SK-N-SH (cell line): ENCODE data around the gene PSME4. TPM values are rescaled to one million over a fixed set of nuclear protein-coding genes. Genes with fewer than 3 reads are reported as not detected.
"Not testable (repeated sequence)": the region's sequence is repeated elsewhere in the genome, so short reads cannot be mapped to it uniquely, and the experiment has no call there.

ENCODE experiments used
- CTCF ChIA-PET: fragments of 300-600, 350-600 bp; formaldehyde crosslinking; extraction: SDS; loops from one replicate; lab custom pipeline; 2021; lab: Yijun Ruan, JAX
- POLR2A ChIA-PET: fragments of 350-600 bp; sonication (Branson Sonifier 250); formaldehyde crosslinking; extraction: SDS; loops from one replicate; lab custom pipeline; 2020; ENCODE audit warnings: antibody characterized with exemption, inconsistent platforms; lab: Yijun Ruan, JAX
- DNase-seq: peaks from one replicate; pipeline ENCODE4 v3.0.0; 2012
- H2AFZ ChIP-seq: fragments of 200-600 bp; sonication (generic); 2 replicates; pipeline ENCODE4 v1.8.1; 2016; ENCODE audit warnings: antibody characterized with exemption, mild to moderate bottlenecking, low read depth
- H3F3A ChIP-seq: fragments of 200-600 bp; sonication (generic); replicated peaks from 2 replicates; pipeline ENCODE3; 2016; ENCODE audit warnings: antibody characterized with exemption, mild to moderate bottlenecking; ENCODE audit not compliant: insufficient read depth
- H3K27ac ChIP-seq, 2 experiments: fragments of 200-500 bp in 1 of 2; fragments of 200-600 bp in 1 of 2; sonication (Bioruptor generic) in 1 of 2; sonication (generic), shearing (Covaris generic) in 1 of 2; 2 replicates each; pipeline versions ENCODE4 v1.5.1 to v1.6.1; 2014 to 2016; ENCODE audit warnings: low read depth in 2 of 2, inconsistent platforms in 1 of 2, low read length in 1 of 2, mild to moderate bottlenecking in 1 of 2, mixed read lengths in 1 of 2
- H3K27me3 ChIP-seq: fragments of 200-600 bp; sonication (generic), shearing (Covaris generic); 2 replicates; pipeline ENCODE4 v1.6.1; 2016; ENCODE audit warnings: mixed run types; ENCODE audit not compliant: insufficient read depth
- H3K36me3 ChIP-seq, 2 experiments: fragments of 200-500 bp in 1 of 2; fragments of 200-600 bp in 1 of 2; sonication (Bioruptor generic) in 1 of 2; sonication (generic) in 1 of 2; replicated peaks in 1 of 2; 2 replicates each; pipeline versions ENCODE3 to v1.5.1; 2014 to 2016; ENCODE audit warnings: low read length in 1 of 2, mild to moderate bottlenecking in 1 of 2; ENCODE audit not compliant: insufficient read depth in 2 of 2, control insufficient read depth in 1 of 2
- H3K4me1 ChIP-seq, 2 experiments: fragments of 200-500 bp in 1 of 2; fragments of 200-600 bp in 1 of 2; sonication (Bioruptor generic) in 1 of 2; sonication (generic), shearing (Covaris generic) in 1 of 2; 2 replicates each; pipeline versions ENCODE4 v1.5.1 to v1.6.1; 2014 to 2016; ENCODE audit warnings: low read depth in 1 of 2, low read length in 1 of 2, mixed run types in 1 of 2; ENCODE audit not compliant: insufficient read depth in 2 of 2, control insufficient read depth in 1 of 2
- H3K4me2 ChIP-seq: fragments of 200-600 bp; sonication (generic), shearing (Covaris generic); 2 replicates; pipeline ENCODE4 v1.6.1; 2017; ENCODE audit warnings: mixed run types
- H3K4me3 ChIP-seq, 2 experiments: fragments of 200-500 bp in 1 of 2; fragments of 200-600 bp in 1 of 2; sonication (Bioruptor generic) in 1 of 2; sonication (generic), shearing (Covaris generic) in 1 of 2; 2 replicates each; pipeline versions ENCODE4 v1.5.1 to v1.8.1; 2014 to 2016; ENCODE audit warnings: low read depth in 2 of 2, inconsistent platforms in 1 of 2, low read length in 1 of 2, mild to moderate bottlenecking in 1 of 2, mixed read lengths in 1 of 2, moderate library complexity in 1 of 2
- H3K79me2 ChIP-seq: fragments of 200-600 bp; sonication (generic); 2 replicates; pipeline ENCODE4 v1.8.1; 2017; ENCODE audit warnings: mild to moderate bottlenecking; ENCODE audit not compliant: insufficient read depth
- H3K9ac ChIP-seq: fragments of 200-600 bp; sonication (generic); 2 replicates; pipeline ENCODE4 v1.6.1; 2017; ENCODE audit warnings: mixed run types
- H3K9me2 ChIP-seq: fragments of 200-600 bp; sonication (generic); 2 replicates; pipeline ENCODE4 v1.6.1; 2017; ENCODE audit warnings: mixed run types
- H3K9me3 ChIP-seq: fragments of 200-600 bp; sonication (generic); 2 replicates; pipeline ENCODE4 v1.6.1; 2017; ENCODE audit warnings: mixed run types, mild to moderate bottlenecking, moderate library complexity
- H4K20me1 ChIP-seq: fragments of 200-600 bp; sonication (generic); 2 replicates; pipeline ENCODE4 v1.6.1; 2017; ENCODE audit warnings: mild to moderate bottlenecking, mixed run types; ENCODE audit not compliant: insufficient read depth
- CHD2 ChIP-seq: fragments of 150-350 bp; IDR thresholded peaks from 2 replicates; pipeline ENCODE4 v1.6.1; 2018; ENCODE audit warnings: low read length; ENCODE audit not compliant: partially characterized antibody
- ELF1 ChIP-seq: IDR thresholded peaks from 2 replicates; pipeline ENCODE4 v1.4.0; 2012
- EP300 ChIP-seq, 2 experiments: IDR thresholded peaks; 2 replicates each; pipeline versions ENCODE4 v1.4.0 to v1.6.1; 2012; ENCODE audit warnings: borderline replicate concordance in 1 of 2, low read depth in 1 of 2, low read length in 1 of 2
- EZH2phosphoT487 ChIP-seq: fragments of 200-600 bp; sonication (generic); IDR thresholded peaks from 2 replicates; pipeline ENCODE4 v1.6.1; 2017; ENCODE audit warnings: low read depth, mixed run types, mild to moderate bottlenecking, antibody characterized with exemption, moderate library complexity, borderline replicate concordance
- FOXJ3 ChIP-seq: sonication (generic); formaldehyde crosslinking; IDR thresholded peaks from 2 replicates; pipeline ENCODE4 v1.5.1; 2020; ENCODE audit warnings: mild to moderate bottlenecking, missing genetic modification reagents
- GABPA ChIP-seq: IDR thresholded peaks from 2 replicates; pipeline ENCODE4 v1.4.0; 2012; ENCODE audit warnings: low read depth, mild to moderate bottlenecking
- GATA2 ChIP-seq: sonication (generic); formaldehyde crosslinking; IDR thresholded peaks from 2 replicates; pipeline ENCODE4 v1.5.0; 2020; ENCODE audit warnings: mild to moderate bottlenecking, missing genetic modification reagents
- NFIC ChIP-seq: IDR thresholded peaks from 2 replicates; pipeline ENCODE4 v1.4.0; 2012; ENCODE audit warnings: borderline replicate concordance
- NRF1 ChIP-seq: IDR thresholded peaks from 2 replicates; pipeline ENCODE4 v1.6.1; 2012; ENCODE audit warnings: low read depth, mild to moderate bottlenecking, low read length
- POLR2AphosphoS5 ChIP-seq: IDR thresholded peaks from 2 replicates; pipeline ENCODE4 v1.6.1; 2012; ENCODE audit warnings: low read depth, low read length
- RAD21 ChIP-seq: IDR thresholded peaks from 2 replicates; pipeline ENCODE4 v1.6.1; 2012; ENCODE audit warnings: mild to moderate bottlenecking, low read length
- RFX5 ChIP-seq: IDR thresholded peaks from 2 replicates; pipeline ENCODE4 v1.6.1; 2012; ENCODE audit warnings: mild to moderate bottlenecking, improper control_type of control experiment, low read length
- RXRA ChIP-seq: IDR thresholded peaks from 2 replicates; pipeline ENCODE4 v1.4.0; 2012; ENCODE audit warnings: low read depth, mild to moderate bottlenecking, borderline replicate concordance
- TCF12 ChIP-seq: IDR thresholded peaks from 2 replicates; pipeline ENCODE4 v1.4.0; 2012
- TEAD4 ChIP-seq: IDR thresholded peaks from 2 replicates; pipeline ENCODE4 v1.4.0; 2012; ENCODE audit warnings: mild to moderate bottlenecking, borderline replicate concordance; ENCODE audit not compliant: insufficient read depth
- YY1 ChIP-seq: IDR thresholded peaks from 2 replicates; pipeline ENCODE4 v1.4.0; 2012; ENCODE audit warnings: low read depth, mild to moderate bottlenecking
- WGBS: methylation state at CpG from one replicate; pipeline ENCODE4 v1.1.6; 2017; ENCODE audit warnings: low lambda C conversion rate; 5-methylcytosine and 5-hydroxymethylcytosine counted together
- polyA plus RNA-seq, 3 experiments: library from polyadenylated mRNA; depleted of rRNA; stranded (reverse); fragments of >200 nt; gene quantifications; 2 replicates each; pipeline ENCODE4 v1.2.3, GENCODE V29; 2012
- TF ChIP-seq, protein P1 (sequence below): fragments of 150-350 bp; IDR thresholded peaks from 2 replicates; pipeline ENCODE4 v1.6.1; 2016; ENCODE audit warnings: mild to moderate bottlenecking, low read depth, low read length
- TF ChIP-seq, protein P2 (sequence below): IDR thresholded peaks from 2 replicates; pipeline ENCODE4 v1.4.0; 2012; ENCODE audit warnings: low read depth, borderline replicate concordance

PSME4 gene
- polyA plus RNA-seq, 1 of the 3 experiments (the other 2 are of a cell fraction), result 12.8 TPM

DNA sequence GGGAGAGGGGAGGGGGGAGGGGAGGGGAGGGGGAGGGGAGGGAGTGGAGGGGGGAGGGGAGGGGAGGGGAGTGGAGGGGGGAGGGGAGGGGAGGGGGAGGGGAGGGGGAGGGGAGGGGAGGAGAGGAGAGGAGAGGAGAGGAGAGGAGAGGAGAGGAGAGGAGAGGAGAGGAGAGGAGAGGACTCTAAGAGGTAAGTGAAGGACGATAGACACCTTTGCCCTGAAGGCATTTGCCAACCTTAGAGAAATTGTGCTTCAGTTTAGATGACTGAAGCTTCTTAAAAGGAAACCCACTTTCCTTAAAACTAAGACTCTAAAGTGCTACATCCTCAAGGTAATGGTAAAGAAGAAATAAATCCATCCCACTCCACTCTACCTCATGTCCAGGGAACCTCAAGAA is 130.2 kb downstream of the PSME4 start:
- Histone ChIP-seq H3K9me3 (no peaks in the 10 kb centered on the region), H3K79me2 (no peaks in the 10 kb centered on the region), H2AFZ (no peak overlapping the region), H4K20me1 (no peaks in the 10 kb centered on the region), H3K27me3 (no peaks in the 10 kb centered on the region), H3K4me3 (no peak overlapping the region), H3K4me2 (no peak overlapping the region), H3K36me3 (no peaks in the 10 kb centered on the region), H3K27ac (no peak overlapping the region), H3K9me2 (no peaks in the 10 kb centered on the region), H3K9ac (no peak overlapping the region), H3K4me1 (no peaks in the 10 kb centered on the region), H3F3A (peaks cover 3% of the 10 kb centered on the region)
- ChIA-PET POLR2A (no interaction called here), CTCF (no interaction called here)
- no peak for DNase-seq
- 7% methylated on average over 1 of the region's 1 CpG for WGBS
- no peak for TF ChIP-seq RAD21
- no peak for TF ChIP-seq TEAD4
- no peak for TF ChIP-seq ELF1
- TF ChIP-seq NFIC, result no peak

DNA sequence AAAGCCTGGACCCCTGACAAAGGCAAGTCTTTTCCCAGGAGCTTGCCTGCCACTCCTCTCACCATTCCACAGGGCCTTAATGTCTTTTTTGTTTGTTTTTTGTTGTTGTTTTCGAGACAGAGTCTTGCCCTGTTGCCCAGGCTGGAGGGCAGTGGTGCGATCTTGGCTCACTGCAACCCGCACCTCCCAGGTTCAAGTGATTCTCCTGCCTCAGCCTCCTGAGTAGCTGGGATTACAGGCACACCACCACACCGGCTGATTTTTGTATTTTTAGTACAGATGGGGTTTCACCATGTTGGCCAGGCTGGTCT is 140.9 kb downstream of the PSME4 start:
- H3K9me3 ChIP-seq, CTCF ChIA-PET, H3F3A ChIP-seq, DNase-seq, H3K4me1 ChIP-seq, POLR2A ChIA-PET, H3K4me3 ChIP-seq, H3K79me2 ChIP-seq, H2AFZ ChIP-seq, H3K9me2 ChIP-seq, H3K27ac ChIP-seq, H4K20me1 ChIP-seq, H3K9ac ChIP-seq, H3K27me3 ChIP-seq, H3K4me2 ChIP-seq, H3K36me3 ChIP-seq: not testable (repeated sequence)
- 86% methylated on average over 4 of the region's 4 CpGs for WGBS

DNA sequence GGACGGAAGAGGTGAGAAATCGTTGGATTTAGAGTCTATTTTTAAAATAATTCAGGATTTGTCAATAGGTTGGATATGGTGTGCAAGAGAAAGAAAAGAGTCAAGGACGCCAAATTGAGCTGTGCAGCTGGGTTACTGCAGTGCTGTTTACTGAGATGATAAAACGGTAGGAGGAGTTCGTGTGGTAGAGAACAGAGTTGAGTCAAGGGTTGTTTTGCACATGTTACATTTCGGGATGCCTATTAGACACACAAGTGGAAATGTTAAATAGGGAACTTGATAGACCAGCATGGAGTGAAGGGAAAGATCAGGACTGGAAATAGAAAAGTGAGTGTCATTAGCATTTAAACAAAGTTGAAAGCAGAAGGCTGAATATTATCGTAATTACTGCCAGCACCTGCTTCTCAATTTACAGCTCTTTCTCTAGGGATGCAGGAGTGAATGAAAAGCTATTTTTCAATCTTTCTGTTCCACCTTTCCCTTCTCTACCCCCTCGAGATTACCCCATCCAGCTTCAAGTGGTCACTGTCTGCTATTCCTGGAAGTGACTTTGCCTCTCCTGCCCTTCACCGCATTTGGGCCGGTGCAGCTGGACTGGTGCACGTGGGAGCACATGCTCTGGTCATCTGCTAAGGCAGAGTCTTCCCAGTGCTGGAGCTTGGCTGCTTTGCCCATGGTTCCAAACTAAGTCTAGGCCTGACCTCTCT is 141.4 kb downstream of the PSME4 start:
- Histone ChIP-seq H3K4me3 (no peak overlapping the region), H3K4me1 (no peaks in the 10 kb centered on the region), H3K36me3 (no peaks in the 10 kb centered on the region), H3K9me3 (no peaks in the 10 kb centered on the region), H3K27ac (no peak overlapping the region), H2AFZ (no peak overlapping the region), H3F3A (no peaks in the 10 kb centered on the region), H3K4me2 (no peak overlapping the region), H3K9ac (no peak overlapping the region), H4K20me1 (no peaks in the 10 kb centered on the region), H3K9me2 (no peaks in the 10 kb centered on the region), H3K27me3 (no peaks in the 10 kb centered on the region), H3K79me2 (no peaks in the 10 kb centered on the region)
- TF ChIP-seq EZH2phosphoT487 (no peak), GABPA (no peak), TCF12 (no peak), ELF1 (no peak), YY1 (no peak), RXRA (no peak), RFX5 (no peak), GATA2 (CRISPR knock-in tag) (no peak), NRF1 (no peak), POLR2AphosphoS5 (no peak), FOXJ3 (no peak), EP300 (IDR thresholded peaks at IDR 0.05; ENCODE audit: borderline replicate concordance in 1 of 2, low read depth in 1 of 2, low read length in 1 of 2) (no peak), NFIC (no peak), TEAD4 (no peak), RAD21 (no peak), CHD2 (no peak)
- TF ChIP-seq, protein P1, sequence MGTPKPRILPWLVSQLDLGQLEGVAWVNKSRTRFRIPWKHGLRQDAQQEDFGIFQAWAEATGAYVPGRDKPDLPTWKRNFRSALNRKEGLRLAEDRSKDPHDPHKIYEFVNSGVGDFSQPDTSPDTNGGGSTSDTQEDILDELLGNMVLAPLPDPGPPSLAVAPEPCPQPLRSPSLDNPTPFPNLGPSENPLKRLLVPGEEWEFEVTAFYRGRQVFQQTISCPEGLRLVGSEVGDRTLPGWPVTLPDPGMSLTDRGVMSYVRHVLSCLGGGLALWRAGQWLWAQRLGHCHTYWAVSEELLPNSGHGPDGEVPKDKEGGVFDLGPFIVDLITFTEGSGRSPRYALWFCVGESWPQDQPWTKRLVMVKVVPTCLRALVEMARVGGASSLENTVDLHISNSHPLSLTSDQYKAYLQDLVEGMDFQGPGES, result no peak
- TF ChIP-seq, protein P2, sequence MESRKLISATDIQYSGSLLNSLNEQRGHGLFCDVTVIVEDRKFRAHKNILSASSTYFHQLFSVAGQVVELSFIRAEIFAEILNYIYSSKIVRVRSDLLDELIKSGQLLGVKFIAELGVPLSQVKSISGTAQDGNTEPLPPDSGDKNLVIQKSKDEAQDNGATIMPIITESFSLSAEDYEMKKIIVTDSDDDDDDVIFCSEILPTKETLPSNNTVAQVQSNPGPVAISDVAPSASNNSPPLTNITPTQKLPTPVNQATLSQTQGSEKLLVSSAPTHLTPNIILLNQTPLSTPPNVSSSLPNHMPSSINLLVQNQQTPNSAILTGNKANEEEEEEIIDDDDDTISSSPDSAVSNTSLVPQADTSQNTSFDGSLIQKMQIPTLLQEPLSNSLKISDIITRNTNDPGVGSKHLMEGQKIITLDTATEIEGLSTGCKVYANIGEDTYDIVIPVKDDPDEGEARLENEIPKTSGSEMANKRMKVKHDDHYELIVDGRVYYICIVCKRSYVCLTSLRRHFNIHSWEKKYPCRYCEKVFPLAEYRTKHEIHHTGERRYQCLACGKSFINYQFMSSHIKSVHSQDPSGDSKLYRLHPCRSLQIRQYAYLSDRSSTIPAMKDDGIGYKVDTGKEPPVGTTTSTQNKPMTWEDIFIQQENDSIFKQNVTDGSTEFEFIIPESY, result no peak
- 74% methylated on average over 11 of the region's 11 CpGs for WGBS
- ChIA-PET POLR2A (no interaction called here), CTCF (no interaction called here)
- no peak for DNase-seq
